HepG2 (cell line): ENCODE measurements around the gene NTRK2. TPM values are rescaled to one million over a fixed set of nuclear protein-coding genes. Genes with fewer than 3 reads are reported as not detected.

Experiments
- ATAC-seq: fragments of 200-7000 bp; cut with Tn5 transposase; 3 replicates; pipeline ENCODE4 v1.9.1; 2020; ENCODE audit warnings: mild to moderate bottlenecking, moderate library complexity
- BruUV-seq: library from RNA; stranded (reverse); fragments of 400-500 nt; replicated peaks from 2 replicates; lab custom pipeline; 2021; lab: Mats Ljungman, UMichigan
- CTCF ChIA-PET: fragments of 300-600 bp; formaldehyde crosslinking; extraction: SDS; loops from one replicate; lab custom pipeline; 2021; ENCODE audit warnings: low total read pairs, inconsistent platforms, low intra/inter-chr PET ratio; lab: Yijun Ruan, JAX
- POLR2A ChIA-PET: fragments of 350-600 bp; sonication (Branson Sonifier 250); formaldehyde crosslinking; loops from one replicate; lab custom pipeline; 2020; ENCODE audit warnings: antibody characterized with exemption, inconsistent platforms; lab: Yijun Ruan, JAX
- DNase-seq: peaks from one replicate; pipeline ENCODE4 v3.0.0-alpha.2; 2015; ENCODE audit warnings: low spot score
- FAIRE-seq: peaks from 3 replicates; lab custom pipeline; 2011; peaks lifted over from hg19 to GRCh38; lab: Jason Lieb, UNC
- H2AFZ ChIP-seq: one replicate; pipeline ENCODE4 v1.6.1; 2011; ENCODE audit warnings: low read length, inconsistent platforms
- H3K27ac ChIP-seq: fragments of 300-600 bp; 3 replicates; pipeline ENCODE4 v1.8.0; 2011; ENCODE audit warnings: mixed run types, mild to moderate bottlenecking, mixed read lengths, low read length, inconsistent platforms; ENCODE audit not compliant: insufficient read depth; ENCODE audit errors: extremely low read length
- H3K27me3 ChIP-seq, 2 experiments: fragments of 200-600 bp in 1 of 2; 2 replicates in 1 of 2; 3 replicates in 1 of 2; pipeline versions ENCODE4 v1.6.0 to v1.8.0; 2011; ENCODE audit warnings: low read length in 2 of 2, mild to moderate bottlenecking in 2 of 2, moderate library complexity in 2 of 2, inconsistent platforms in 1 of 2; ENCODE audit not compliant: insufficient read depth in 2 of 2, control insufficient read depth in 1 of 2
- H3K36me3 ChIP-seq, 2 experiments: fragments of 200-600 bp in 1 of 2; replicated peaks in 1 of 2; 2 replicates in 1 of 2; 3 replicates in 1 of 2; pipeline versions ENCODE4 v1.5.1 to v1.8.0; 2011; ENCODE audit warnings: low read length in 2 of 2, inconsistent platforms in 1 of 2; ENCODE audit not compliant: insufficient read depth in 2 of 2, control insufficient read depth in 1 of 2
- H3K4me1 ChIP-seq: 2 replicates; pipeline ENCODE4 v1.5.1; 2012; ENCODE audit warnings: low read length, inconsistent platforms; ENCODE audit not compliant: insufficient read depth
- H3K4me2 ChIP-seq: 2 replicates; pipeline ENCODE4 v1.6.0; 2011; ENCODE audit warnings: low read depth, low read length, inconsistent platforms
- H3K4me3 ChIP-seq, 3 experiments: fragments of 200-600 bp in 1 of 3; sonication (generic), shearing (Covaris generic) in 1 of 3; replicated peaks in 1 of 3; 2 replicates each; pipeline ENCODE4 v1.5.1; 2011 to 2016; ENCODE audit warnings: low read length in 3 of 3, inconsistent platforms in 2 of 3, low read depth in 2 of 3, mild to moderate bottlenecking in 2 of 3, control low read depth in 1 of 3, mixed read lengths in 1 of 3; ENCODE audit not compliant: insufficient read depth in 1 of 3
- H3K79me2 ChIP-seq: one replicate; pipeline ENCODE4 v1.6.1; 2011; ENCODE audit warnings: low read length, inconsistent platforms; ENCODE audit not compliant: insufficient read depth
- H3K9ac ChIP-seq: 2 replicates; pipeline ENCODE4 v1.6.0; 2011; ENCODE audit warnings: mild to moderate bottlenecking, low read depth, low read length, inconsistent platforms; ENCODE audit not compliant: insufficient read depth
- H3K9me3 ChIP-seq: 2 replicates; pipeline ENCODE4 v1.5.1; 2012; ENCODE audit warnings: mild to moderate bottlenecking, low read length
- H4K20me1 ChIP-seq: 2 replicates; pipeline ENCODE4 v1.6.0; 2011; ENCODE audit warnings: inconsistent platforms, mild to moderate bottlenecking, low read length, moderate library complexity; ENCODE audit not compliant: insufficient read depth
- FOXP1 ChIP-seq, 2 experiments: fragments of 450-650 bp in 1 of 2; IDR thresholded peaks; 2 replicates each; pipeline ENCODE4 v1.6.1; 2017 to 2018; ENCODE audit warnings: antibody characterized with exemption in 1 of 2
- GMEB2 ChIP-seq: IDR thresholded peaks from 2 replicates; pipeline ENCODE4 v1.6.1; 2016; ENCODE audit warnings: missing biosample characterization, missing genetic modification reagents, low read depth
- PRPF4 ChIP-seq: fragments of 200-400 bp; formaldehyde crosslinking; IDR thresholded peaks from 2 replicates; pipeline ENCODE4 v1.6.1; 2016; ENCODE audit warnings: low read length, low read depth; ENCODE audit not compliant: poor library complexity, severe bottlenecking
- RFX1 ChIP-seq: fragments of 450-650 bp; IDR thresholded peaks from 2 replicates; pipeline ENCODE4 v1.6.1; 2017
- RFXAP ChIP-seq: sonication (generic); formaldehyde crosslinking; IDR thresholded peaks from 2 replicates; pipeline ENCODE4 v1.4.0; 2020; ENCODE audit warnings: missing genetic modification reagents, borderline replicate concordance
- TSC22D2 ChIP-seq: sonication (generic); formaldehyde crosslinking; IDR thresholded peaks from 2 replicates; pipeline ENCODE4 v1.5.1; 2020; ENCODE audit warnings: missing genetic modification reagents, mild to moderate bottlenecking, borderline replicate concordance
- ZBTB33 ChIP-seq: sonication (generic); formaldehyde crosslinking; IDR thresholded peaks from 2 replicates; pipeline ENCODE4 v1.4.0; 2020; ENCODE audit warnings: missing genetic modification reagents
- WGBS: methylation state at CpG from one replicate; pipeline ENCODE4 v1.1.6; 2017; ENCODE audit warnings: low lambda C conversion rate; 5-methylcytosine and 5-hydroxymethylcytosine counted together
- in situ Hi-C: cut with HindIII; loops from 2 replicates; pipeline ENCODE4 v1.10.0; 2017; ENCODE audit warnings: low pct_unique_long_range_greater_than_20kb; ENCODE audit not compliant: extremely low pct_ligation_motif_present
- intact Hi-C: fragments of 100-400 bp; cut with micrococcal nuclease; formaldehyde crosslinking; loops from one replicate; pipeline ENCODE4 v1.10.0; 2022; ENCODE audit not compliant: unreplicated experiment
- polyA plus RNA-seq, 8 experiments: library from polyadenylated mRNA; depleted of rRNA in 3 of 8; stranded (reverse) in 7 of 8; unstranded in 1 of 8; fragments of >200 nt; fragmentation: Illumina TruSeq in 4 of 8; extraction: Trizol in 4 of 8; gene quantifications; 2 replicates each; pipeline versions ENCODE4 v1.2.1 to v1.2.3, GENCODE V29; 2011 to 2016; ENCODE audit warnings: low read depth in 4 of 8, missing spikeins in 1 of 8, mixed read lengths in 1 of 8; ENCODE audit not compliant: insufficient read depth in 1 of 8
- total RNA-seq, 5 experiments: library from RNA; depleted of rRNA; stranded (reverse); fragments of >200 nt; fragmentation: Illumina TruSeq; extraction: Trizol; gene quantifications; 2 replicates each; pipeline ENCODE4 v1.2.3, GENCODE V29; 2016; ENCODE audit warnings: low read depth in 1 of 5

NTRK2 gene
- total and polyA plus RNA-seq, 2 of the 13 experiments (the other 11 are each of a cell fraction or from before 2014, with no cell fraction given), result not detected

- no peak for TF ChIP-seq GMEB2 (CRISPR knock-in tag)
These were observed 205.7 kb downstream of the NTRK2 start (continued) for GRCh38 chr9:84875193-84875592.

GRCh38 chr9:84879631-84880030 lies 210.1 kb downstream of the NTRK2 start:
- H3K4me1 ChIP-seq, result no peaks in the 10 kb centered on the region
- no peak overlapping the region for H3K9ac ChIP-seq
- BruUV-seq, result no TSS peak
- H3K4me2 ChIP-seq, result no peak overlapping the region
- no peaks in the 10 kb centered on the region for H4K20me1 ChIP-seq
- H2AFZ ChIP-seq, result no peak overlapping the region
- H3K4me3 ChIP-seq, result no peak overlapping the region
- FAIRE-seq, result no peak
- no peak for ATAC-seq
- no peaks in the 10 kb centered on the region for H3K9me3 ChIP-seq
- no peaks in the 10 kb centered on the region for H3K27me3 ChIP-seq
- CTCF ChIA-PET, result no interaction called here
- WGBS, result 0% methylated on average over 1 of the region's 1 CpG
- TF ChIP-seq TSC22D2 (CRISPR knock-in tag) (no peak), RFXAP (CRISPR knock-in tag) (no peak), ZBTB33 (CRISPR knock-in tag) (no peak), RFX1 (no peak), FOXP1 (IDR thresholded peaks at IDR 0.05) (no peak), FOXP1 (CRISPR knock-in tag; IDR thresholded peaks at IDR 0.05) (no peak), PRPF4 (no peak)
- in situ Hi-C loops (loop anchor here (10.0 kb wide), 1 partner anchor 65 kb away; no protein-coding TSS in a partner anchor), intact Hi-C loops (no loop called here)
- no peaks in the 10 kb centered on the region for H3K79me2 ChIP-seq
- H3K27ac ChIP-seq, result no peak overlapping the region
- DNase-seq, result no peak
- POLR2A ChIA-PET, result no interaction called here
- no peaks in the 10 kb centered on the region for H3K36me3 ChIP-seq
